ENCODE results near the gene COQ4.

GRCh38 chr9:128341435-128341849 is 18.8 kb downstream of the COQ4 start:
- peak; percentile 59 for TF ChIP-seq CTCF (IDR thresholded peaks at IDR 0.05; ENCODE audit: low read depth, low read length, missing input control)
- TF ChIP-seq GABPA (IDR thresholded peaks at IDR 0.05 in 1 of 2, conservative IDR thresholded peaks at IDR 0.05 in 1 of 2): no peak
- TF ChIP-seq ZBTB33 (IDR thresholded peaks at IDR 0.05): no peak
- TF ChIP-seq TAF1 (conservative IDR thresholded peaks at IDR 0.05): no peak
- TF ChIP-seq MAX (IDR thresholded peaks at IDR 0.05): no peak
- TF ChIP-seq REST (IDR thresholded peaks at IDR 0.05): no peak
- TF ChIP-seq EGR1 (IDR thresholded peaks at IDR 0.05; ENCODE audit: low read depth in 2 of 2): no peak
- TF ChIP-seq RXRA (IDR thresholded peaks at IDR 0.05): peak in 1 of 2 donors; percentile 9
- TF ChIP-seq YY1 (IDR thresholded peaks at IDR 0.05): no peak
- no peak for TF ChIP-seq FOXA1 (IDR thresholded peaks at IDR 0.05)
